Mesenchymal stem cell (in vitro differentiated cells and primary cell): ENCODE data around the gene BEND7.

Source experiments
- DNase-seq: peaks from one replicate; pipeline ENCODE4 v3.0.0-alpha.2; 2013
- H2AFZ ChIP-seq: one replicate; pipeline ENCODE4 v1.6.1; 2013; ENCODE audit warnings: low read depth, mild to moderate bottlenecking, control low read depth, inconsistent platforms, low read length, moderate library complexity
- H2AK5ac ChIP-seq: 2 replicates; pipeline ENCODE4 v1.6.1; 2013; ENCODE audit warnings: low read length, moderate library complexity, mild to moderate bottlenecking, inconsistent platforms; ENCODE audit not compliant: severe bottlenecking
- H2BK120ac ChIP-seq: one replicate; pipeline ENCODE4 v1.6.1; 2013; ENCODE audit warnings: low read depth, mild to moderate bottlenecking, inconsistent platforms, low read length, moderate library complexity
- H2BK12ac ChIP-seq, 2 experiments: one replicate each; pipeline ENCODE4 v1.6.1; 2013; ENCODE audit warnings: inconsistent platforms in 2 of 2, low read length in 2 of 2, mild to moderate bottlenecking in 2 of 2, moderate library complexity in 2 of 2, control low read depth in 1 of 2
- H2BK15ac ChIP-seq: one replicate; pipeline ENCODE4 v1.6.1; 2013; ENCODE audit warnings: mild to moderate bottlenecking, low read depth, inconsistent platforms; ENCODE audit not compliant: poor library complexity, severe bottlenecking
- H2BK5ac ChIP-seq: 2 replicates; pipeline ENCODE4 v1.6.1; 2013; ENCODE audit warnings: low read depth, mild to moderate bottlenecking, low read length, control low read depth, inconsistent platforms; ENCODE audit not compliant: poor library complexity, severe bottlenecking
- H3K14ac ChIP-seq, 2 experiments: one replicate each; pipeline ENCODE4 v1.6.1; 2013; ENCODE audit warnings: inconsistent platforms in 2 of 2, low read length in 2 of 2, control low read depth in 1 of 2, mild to moderate bottlenecking in 1 of 2, moderate library complexity in 1 of 2
- H3K18ac ChIP-seq, 2 experiments: one replicate each; pipeline ENCODE4 v1.6.1; 2013; ENCODE audit warnings: inconsistent platforms in 2 of 2, low read length in 2 of 2, control low read depth in 1 of 2, low read depth in 1 of 2, mild to moderate bottlenecking in 1 of 2
- H3K23ac ChIP-seq, 2 experiments: one replicate each; pipeline ENCODE4 v1.6.1; 2013; ENCODE audit warnings: inconsistent platforms in 2 of 2, low read length in 2 of 2, mild to moderate bottlenecking in 2 of 2, moderate library complexity in 2 of 2, control low read depth in 1 of 2
- H3K27ac ChIP-seq: 2 replicates; pipeline ENCODE4 v1.5.1; 2013; ENCODE audit warnings: mild to moderate bottlenecking, moderate library complexity, low read length, control low read depth, inconsistent platforms; ENCODE audit not compliant: poor library complexity, severe bottlenecking
- H3K27me3 ChIP-seq, 2 experiments: 2 replicates each; pipeline versions ENCODE4 v1.6.1 to v1.7.0; 2013; ENCODE audit warnings: low read length in 2 of 2, mild to moderate bottlenecking in 2 of 2, moderate library complexity in 2 of 2, control low read depth in 1 of 2, inconsistent platforms in 1 of 2; ENCODE audit not compliant: control insufficient read depth in 1 of 2, insufficient read depth in 1 of 2
- H3K36me3 ChIP-seq, 2 experiments: 2 replicates each; pipeline versions ENCODE4 v1.6.1 to v1.7.0; 2013; ENCODE audit warnings: low read length in 2 of 2, control low read depth in 1 of 2, inconsistent platforms in 1 of 2, low read depth in 1 of 2, mild to moderate bottlenecking in 1 of 2; ENCODE audit not compliant: insufficient read depth in 2 of 2, control insufficient read depth in 1 of 2
- H3K4ac ChIP-seq, 2 experiments: one replicate each; pipeline ENCODE4 v1.6.1; 2013; ENCODE audit warnings: inconsistent platforms in 2 of 2, low read length in 2 of 2, mild to moderate bottlenecking in 2 of 2, moderate library complexity in 2 of 2, control low read depth in 1 of 2, low read depth in 1 of 2
- H3K4me1 ChIP-seq: 2 replicates; pipeline ENCODE4 v1.6.1; 2013; ENCODE audit warnings: low read depth, low read length, control low read depth; ENCODE audit not compliant: control insufficient read depth, insufficient read depth
- H3K4me2 ChIP-seq: 2 replicates; pipeline ENCODE4 v1.6.1; 2013; ENCODE audit warnings: low read length, mild to moderate bottlenecking, inconsistent platforms; ENCODE audit not compliant: poor library complexity, severe bottlenecking
- H3K4me3 ChIP-seq, 2 experiments: 2 replicates each; pipeline versions ENCODE4 v1.5.1 to v1.7.0; 2013; ENCODE audit warnings: low read length in 2 of 2, mild to moderate bottlenecking in 2 of 2, control low read depth in 1 of 2, low read depth in 1 of 2; ENCODE audit not compliant: insufficient read depth in 1 of 2
- H3K79me1 ChIP-seq: replicated peaks from 2 replicates; pipeline ENCODE4 v1.6.1; 2013; ENCODE audit warnings: mild to moderate bottlenecking, control low read depth, low read length, inconsistent platforms; ENCODE audit not compliant: poor library complexity, severe bottlenecking
- H3K9ac ChIP-seq: 2 replicates; pipeline ENCODE4 v1.7.0; 2013; ENCODE audit warnings: mild to moderate bottlenecking, low read length, moderate library complexity
- H3K9me3 ChIP-seq: 2 replicates; pipeline ENCODE4 v1.7.0; 2013; ENCODE audit warnings: mild to moderate bottlenecking, low read length; ENCODE audit not compliant: control insufficient read depth
- H4K8ac ChIP-seq: one replicate; pipeline ENCODE4 v1.6.1; 2013; ENCODE audit warnings: inconsistent platforms, mild to moderate bottlenecking, low read length, moderate library complexity
- H4K91ac ChIP-seq: one replicate; pipeline ENCODE4 v1.6.1; 2013; ENCODE audit warnings: mild to moderate bottlenecking, low read length, inconsistent platforms
- WGBS: methylation state at CpG from one replicate; pipeline ENCODE4 v1.1.7; 2013; ENCODE audit warnings: mixed read lengths; 5-methylcytosine and 5-hydroxymethylcytosine counted together

BEND7 gene

DNA sequence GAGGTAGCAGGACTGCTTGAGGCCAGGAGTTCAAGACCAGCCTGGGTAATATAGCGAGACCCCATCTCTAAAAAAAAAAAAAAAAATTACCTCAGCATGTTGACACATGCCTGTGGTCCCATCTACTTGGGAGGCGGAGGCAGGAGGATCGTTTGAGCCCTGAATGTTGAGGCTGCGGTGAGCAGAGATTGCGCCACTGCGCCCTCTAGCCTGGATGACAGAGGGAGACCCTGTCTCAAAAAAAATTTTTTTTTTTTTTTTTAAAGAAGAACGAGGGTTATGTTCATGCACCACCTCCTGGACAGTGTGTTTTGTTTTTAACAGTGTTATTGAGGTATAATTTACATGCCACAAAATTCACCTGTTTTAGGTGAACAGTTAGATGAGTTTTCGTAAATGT lies 129.6 kb downstream of the BEND7 start:
- no peak for DNase-seq
- no peak overlapping the region for H2BK120ac ChIP-seq

DNA sequence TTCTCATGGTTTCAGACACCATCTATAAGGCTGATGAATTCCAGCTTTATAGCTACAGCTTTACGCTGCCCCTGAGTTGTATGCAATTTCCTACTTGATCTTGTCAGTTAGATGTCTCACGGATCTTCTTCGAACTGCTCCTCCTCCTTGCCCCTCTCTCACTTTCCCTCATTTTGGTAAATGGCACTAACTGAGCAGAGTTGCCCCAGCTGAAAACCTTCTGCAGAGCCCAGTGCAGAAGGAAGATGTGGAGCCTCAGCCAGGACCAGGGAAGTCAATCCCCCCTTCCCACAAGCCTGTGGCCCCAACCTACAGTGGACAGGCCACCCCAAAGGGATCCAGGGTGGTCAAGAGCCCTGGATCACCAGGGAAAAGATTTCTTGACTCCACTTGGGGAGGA lies 131.8 kb downstream of the BEND7 start:
- H2AFZ ChIP-seq = no peak overlapping the region
- peaks cover 5% of the 10 kb centered on the region for H3K9me3 ChIP-seq
- no peak overlapping the region for H4K91ac ChIP-seq
- no peaks in the 10 kb centered on the region for H3K79me1 ChIP-seq
- H3K14ac ChIP-seq = no peak overlapping the region
- H3K18ac ChIP-seq = no peak overlapping the region
- no peak overlapping the region for H3K27ac ChIP-seq
- no peaks in the 10 kb centered on the region for H3K4me1 ChIP-seq
- no peak overlapping the region for H2AK5ac ChIP-seq
- no peak overlapping the region for H4K8ac ChIP-seq
- no peak overlapping the region for H2BK15ac ChIP-seq
- H3K23ac ChIP-seq = no peak overlapping the region
- 74% methylated on average over 3 of the region's 3 CpGs for WGBS
- no peak overlapping the region for H2BK5ac ChIP-seq
- no peaks in the 10 kb centered on the region for H3K36me3 ChIP-seq
- no peak overlapping the region for H3K4ac ChIP-seq
- no peak overlapping the region for H3K9ac ChIP-seq
- peaks cover 20 to 42% of the 10 kb centered on the region in 2 experiments for H3K27me3 ChIP-seq
- DNase-seq = no peak
- no peak overlapping the region for H2BK120ac ChIP-seq
- no peak overlapping the region for H3K4me2 ChIP-seq
- no peak overlapping the region for H3K4me3 ChIP-seq
- no peak overlapping the region for H2BK12ac ChIP-seq

More for the DNA sequence above, 129.6 kb downstream of the BEND7 start:
- Histone ChIP-seq H3K14ac (no peak overlapping the region), H3K36me3 (no peaks in the 10 kb centered on the region), H3K18ac (no peak overlapping the region), H2AFZ (no peak overlapping the region), H4K8ac (no peak overlapping the region), H3K79me1 (no peaks in the 10 kb centered on the region), H2AK5ac (no peak overlapping the region), H3K4me3 (no peak overlapping the region), H3K4me1 (no peaks in the 10 kb centered on the region), H3K27me3 (peaks cover 10 to 28% of the 10 kb centered on the region in 2 experiments), H2BK5ac (no peak overlapping the region), H4K91ac (no peak overlapping the region), H3K4ac (no peak overlapping the region), H3K9me3 (peaks cover 5% of the 10 kb centered on the region), H3K27ac (no peak overlapping the region), H2BK15ac (no peak overlapping the region), H3K9ac (no peak overlapping the region), H3K4me2 (no peak overlapping the region), H2BK12ac (no peak overlapping the region), H3K23ac (no peak overlapping the region)
- 88% methylated on average over 7 of the region's 8 CpGs for WGBS

DNA sequence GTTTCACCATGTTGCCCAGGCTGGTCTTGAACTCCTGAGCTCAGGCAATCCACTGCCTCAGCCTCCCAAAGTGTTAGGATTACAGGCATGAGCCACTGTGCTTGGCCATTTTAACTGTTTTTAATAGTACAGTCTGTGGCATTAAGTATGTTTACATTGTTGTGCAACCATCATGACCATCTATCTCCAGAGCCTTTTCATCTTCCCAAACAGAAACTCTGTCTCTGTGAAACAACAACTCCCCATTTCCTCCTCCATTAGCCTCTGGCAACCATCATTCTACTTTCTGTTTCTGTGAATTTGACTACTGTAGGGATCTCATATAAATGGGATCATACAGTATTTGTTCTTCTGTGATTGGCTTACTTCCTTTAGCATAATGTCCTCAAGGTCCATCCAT lies 132.4 kb downstream of the BEND7 start:
- peak; percentile 58 for DNase-seq
- H3K36me3 ChIP-seq = no peaks in the 10 kb centered on the region
- H3K79me1 ChIP-seq = no peaks in the 10 kb centered on the region
- no peak overlapping the region for H3K4me2 ChIP-seq
- peaks cover 26 to 43% of the 10 kb centered on the region in 2 experiments for H3K27me3 ChIP-seq
- peaks cover 5% of the 10 kb centered on the region for H3K9me3 ChIP-seq
- no peak overlapping the region for H3K9ac ChIP-seq
- H2AK5ac ChIP-seq = no peak overlapping the region
- no peak overlapping the region for H4K8ac ChIP-seq
- H3K4me1 ChIP-seq = no peaks in the 10 kb centered on the region
- H3K18ac ChIP-seq = no peak overlapping the region
- H2AFZ ChIP-seq = no peak overlapping the region
- H3K23ac ChIP-seq = no peak overlapping the region
- no peak overlapping the region for H3K4me3 ChIP-seq
- H2BK12ac ChIP-seq = no peak overlapping the region
- H3K27ac ChIP-seq = no peak overlapping the region
- no peak overlapping the region for H3K14ac ChIP-seq
- no peak overlapping the region for H2BK5ac ChIP-seq
- no peak overlapping the region for H2BK15ac ChIP-seq
- no peak overlapping the region for H4K91ac ChIP-seq
- no peak overlapping the region for H2BK120ac ChIP-seq
- no peak overlapping the region for H3K4ac ChIP-seq

DNA sequence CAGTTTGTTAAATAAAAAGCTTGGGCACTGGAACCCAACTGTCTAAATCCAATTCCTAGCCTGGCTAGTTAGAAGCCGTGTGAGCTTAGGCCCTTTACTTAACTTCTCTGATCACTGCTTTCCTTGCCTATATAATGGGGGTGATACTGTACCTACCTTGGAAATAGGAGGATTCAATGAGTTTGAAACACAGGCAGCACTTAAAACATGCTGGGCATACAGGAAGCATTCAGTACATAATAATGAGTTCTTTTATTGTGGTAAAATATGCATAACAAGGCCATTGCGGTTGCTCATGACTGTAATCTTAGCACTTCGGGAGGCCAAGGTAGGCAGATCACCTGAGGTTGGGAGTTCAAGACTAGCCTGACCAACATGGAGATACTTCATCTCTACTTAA lies 133.3 kb downstream of the BEND7 start:
- Histone ChIP-seq H2BK12ac (no peak overlapping the region), H3K9me3 (peaks cover 5% of the 10 kb centered on the region), H2BK5ac (no peak overlapping the region), H3K27ac (no peak overlapping the region), H2AFZ (no peak overlapping the region), H3K4ac (no peak overlapping the region), H3K36me3 (no peaks in the 10 kb centered on the region), H3K4me3 (no peak overlapping the region), H4K8ac (no peak overlapping the region), H3K4me2 (no peak overlapping the region), H2BK120ac (no peak overlapping the region), H3K4me1 (no peaks in the 10 kb centered on the region), H3K23ac (no peak overlapping the region), H3K14ac (no peak overlapping the region), H3K18ac (no peak overlapping the region), H4K91ac (no peak overlapping the region), H2AK5ac (no peak overlapping the region), H3K79me1 (no peaks in the 10 kb centered on the region), H3K9ac (no peak overlapping the region), H2BK15ac (no peak overlapping the region), H3K27me3 (peaks cover 32 to 42% of the 10 kb centered on the region in 2 experiments)
- 93% methylated on average over 2 of the region's 3 CpGs for WGBS
- DNase-seq = no peak
